HG03060 (cell line): ENCODE measurements around the gene BBS9.

Source experiments
- ATAC-seq: cut with Tn5 transposase; IDR thresholded peaks from one replicate; pipeline ENCODE4 v1.9.1; 2021; ENCODE audit warnings: low read depth, moderate number of reproducible peaks; ENCODE audit not compliant: unreplicated experiment

BBS9 gene

DNA sequence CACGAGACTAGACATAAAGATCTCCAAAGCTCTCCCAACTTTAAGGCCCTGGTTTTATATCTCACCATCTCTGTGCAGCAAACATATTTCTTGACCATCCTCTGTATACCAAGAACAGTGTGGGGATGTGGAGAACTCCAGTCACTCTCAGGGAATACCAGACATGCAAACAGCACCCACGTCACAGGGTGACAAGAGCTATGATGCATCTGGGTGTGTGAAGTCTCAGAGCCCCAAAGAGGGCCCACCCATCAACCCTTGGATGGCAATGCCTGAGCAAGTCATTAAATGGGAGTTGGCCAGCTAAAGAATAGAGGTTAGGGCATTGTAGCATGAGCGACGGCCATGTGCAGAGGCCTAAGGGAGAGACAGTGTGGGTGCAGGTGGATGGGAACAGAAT, 402.5 kb downstream of the BBS9 start:
- no peak for ATAC-seq

DNA sequence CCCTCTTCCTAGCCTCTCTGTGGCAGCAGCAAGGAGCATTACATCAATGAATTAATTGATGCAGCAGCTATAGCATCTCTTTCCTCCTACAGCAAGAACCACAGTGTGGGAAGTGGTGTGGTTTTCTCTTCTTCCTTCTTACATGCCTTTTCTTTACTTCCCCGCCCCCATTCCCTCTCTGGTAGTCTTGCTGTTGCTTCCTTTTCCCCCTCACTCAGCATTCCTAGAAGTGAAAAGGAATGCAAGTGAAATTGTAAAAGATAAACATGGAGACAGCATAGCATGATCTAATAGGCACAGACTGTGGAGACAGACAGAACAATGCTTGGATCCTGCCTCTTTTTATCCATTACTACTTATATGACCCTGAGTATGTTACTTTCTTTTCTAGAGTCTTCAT, 405.5 kb downstream of the BBS9 start:
- no peak for ATAC-seq

DNA sequence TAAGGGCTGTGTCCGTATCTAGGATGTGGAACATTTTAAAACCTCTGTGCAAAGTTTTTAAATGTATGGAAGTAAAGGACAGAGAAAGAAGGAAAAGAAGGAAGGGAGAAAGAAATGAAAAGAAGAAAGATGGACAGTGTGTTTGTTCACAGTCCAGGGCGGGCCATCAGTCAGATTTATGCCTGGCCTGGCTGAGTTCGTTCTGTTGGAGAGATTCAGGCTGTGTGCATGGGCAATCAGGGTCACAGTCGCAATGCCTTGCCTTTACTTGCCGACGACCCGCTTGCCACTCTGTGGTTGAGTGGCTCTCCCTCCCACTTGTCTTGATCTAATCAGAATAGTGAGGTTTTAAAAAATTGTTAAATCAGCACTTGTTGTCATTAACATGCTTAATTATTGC, 406.6 kb downstream of the BBS9 start:
- ATAC-seq, result no peak

DNA sequence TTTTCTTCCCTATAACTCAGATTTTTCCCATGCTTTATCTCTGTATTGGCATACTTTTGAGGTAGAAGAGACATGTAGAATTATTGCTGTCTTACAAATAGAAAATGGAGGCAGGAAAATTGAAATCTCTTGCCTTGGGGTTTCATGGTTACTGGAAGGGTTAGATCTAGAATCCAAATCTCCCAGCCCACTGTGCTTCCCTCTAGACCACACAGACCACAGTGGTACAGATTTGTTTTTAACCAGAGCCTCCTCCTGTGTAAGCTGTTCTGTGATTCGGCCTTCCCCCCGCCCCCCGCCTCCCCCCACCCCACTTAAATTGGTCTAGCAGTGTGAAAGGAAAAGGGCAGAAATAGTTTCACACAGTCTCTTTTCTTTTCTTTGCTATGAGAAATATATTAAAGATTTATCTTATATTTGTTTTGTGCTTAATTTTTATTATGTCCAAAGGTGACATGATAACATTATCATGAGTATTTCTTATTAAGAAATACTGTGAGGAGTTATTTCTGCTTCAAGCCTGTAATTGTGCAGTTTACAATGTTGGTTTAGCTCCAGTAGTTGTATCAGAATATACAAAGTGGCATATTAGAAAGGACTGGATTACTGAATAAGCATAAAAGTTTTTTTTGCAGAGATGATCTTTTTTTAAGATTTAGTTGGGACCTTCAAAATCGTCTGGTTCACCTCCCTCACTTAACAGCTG, 407.2 kb downstream of the BBS9 start:
- no peak for ATAC-seq

DNA sequence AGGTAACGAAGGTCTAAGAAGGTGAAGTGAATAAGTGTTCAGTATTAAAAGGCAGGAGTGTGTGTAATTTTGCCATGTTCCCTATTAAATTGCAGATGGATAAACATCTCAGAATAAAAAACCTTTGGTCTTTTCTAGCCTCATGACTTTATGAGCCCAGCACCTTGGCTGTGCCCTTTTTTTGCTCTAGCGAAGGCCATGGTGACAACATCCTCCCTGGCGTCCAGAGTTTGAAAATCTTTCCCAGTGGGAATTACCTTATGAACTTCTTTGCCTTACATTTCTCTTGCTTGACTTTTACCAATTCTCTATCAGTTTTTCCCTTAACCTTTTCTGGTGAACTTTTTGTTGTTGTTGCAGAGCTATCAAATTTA, 407.7 kb downstream of the BBS9 start:
- ATAC-seq, result no peak

DNA sequence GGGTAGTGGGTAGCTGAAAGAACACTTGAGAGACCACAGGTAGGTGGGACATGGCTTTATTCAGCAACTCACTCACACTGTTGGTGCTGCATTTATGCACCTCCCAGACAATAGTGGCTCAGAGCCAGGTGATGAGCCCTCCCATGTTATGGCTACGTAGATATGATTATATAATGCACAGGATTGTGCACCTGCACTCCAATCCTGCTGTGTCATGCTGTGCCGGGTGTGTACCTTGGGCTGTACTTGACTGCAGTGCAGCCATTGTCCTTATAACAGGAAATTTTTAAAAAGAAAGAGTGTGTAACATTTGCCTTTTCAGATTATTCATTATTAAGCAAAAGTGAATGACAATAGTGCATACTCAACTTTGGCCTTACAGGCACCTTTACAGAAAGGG, 409.8 kb downstream of the BBS9 start:
- ATAC-seq, result no peak

DNA sequence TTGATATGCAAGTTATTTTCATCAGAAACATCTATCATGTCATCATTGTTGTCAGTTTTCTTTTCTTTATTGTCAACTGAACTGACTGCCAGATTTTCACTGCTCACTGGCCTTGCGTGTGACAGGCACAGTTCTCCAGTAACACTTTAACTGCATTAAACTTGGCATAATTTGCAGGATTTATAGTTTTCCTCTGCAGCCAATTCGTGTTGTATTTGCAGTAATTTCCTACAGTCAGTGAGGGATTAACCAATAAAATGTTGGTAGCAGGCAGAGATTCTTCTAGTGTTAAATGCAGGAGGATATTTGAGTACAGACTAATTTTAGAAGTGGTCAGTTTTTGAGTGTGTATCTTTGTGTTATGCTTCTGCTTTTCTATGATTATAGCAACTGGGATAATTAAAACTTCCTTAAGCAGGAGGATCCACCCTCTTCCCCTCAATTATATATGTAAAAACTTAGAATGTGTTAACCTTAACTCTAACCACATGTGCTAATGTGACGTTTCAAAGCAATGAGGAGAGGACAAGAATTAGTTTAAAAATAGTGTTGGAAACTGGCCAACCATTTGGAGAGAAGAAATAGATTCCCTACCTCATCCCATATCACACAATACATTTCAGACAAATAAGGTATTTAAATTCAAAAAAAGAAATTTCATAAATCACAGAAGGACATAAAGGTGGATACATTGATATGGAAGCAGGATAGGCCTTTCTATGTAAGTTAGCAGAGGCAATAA, 410.5 kb downstream of the BBS9 start:
- ATAC-seq, result no peak

DNA sequence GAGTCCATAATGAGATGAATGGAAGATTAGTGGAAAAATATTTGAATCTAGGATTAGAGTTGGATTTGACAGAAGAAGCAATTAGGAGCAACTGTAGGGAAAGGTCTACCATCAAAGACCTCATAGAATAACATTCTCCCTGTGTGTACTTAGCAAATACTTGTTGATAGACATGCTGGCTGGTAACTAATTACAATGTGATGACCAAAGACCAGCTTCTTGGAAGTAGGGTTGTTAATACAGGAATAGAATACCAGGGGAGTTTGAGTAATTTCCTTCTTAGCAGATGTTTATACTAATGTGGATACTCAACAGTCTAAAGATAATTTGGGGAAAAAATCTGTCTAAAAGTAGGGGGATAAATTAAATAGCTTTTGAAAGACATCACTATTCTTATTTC, 418.5 kb downstream of the BBS9 start:
- ATAC-seq, result no peak

DNA sequence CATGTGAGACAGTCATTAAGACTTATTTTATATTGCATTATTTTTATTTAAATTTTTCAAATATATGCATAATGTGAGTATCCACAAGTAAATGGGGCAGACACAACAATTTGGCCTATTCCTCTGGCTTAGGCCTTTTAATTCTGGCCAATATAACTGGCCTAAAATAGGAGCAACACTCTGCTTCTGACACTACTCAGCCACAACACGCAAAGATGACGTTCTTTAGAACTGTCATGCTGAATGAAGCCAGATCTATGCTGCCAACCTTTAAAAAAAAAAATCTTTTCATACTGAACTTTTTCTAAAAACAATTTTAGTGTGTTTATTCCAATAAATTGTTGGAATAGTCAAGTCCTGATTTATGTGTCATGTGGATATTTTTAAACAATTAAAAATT, 421.0 kb downstream of the BBS9 start:
- no peak for ATAC-seq

DNA sequence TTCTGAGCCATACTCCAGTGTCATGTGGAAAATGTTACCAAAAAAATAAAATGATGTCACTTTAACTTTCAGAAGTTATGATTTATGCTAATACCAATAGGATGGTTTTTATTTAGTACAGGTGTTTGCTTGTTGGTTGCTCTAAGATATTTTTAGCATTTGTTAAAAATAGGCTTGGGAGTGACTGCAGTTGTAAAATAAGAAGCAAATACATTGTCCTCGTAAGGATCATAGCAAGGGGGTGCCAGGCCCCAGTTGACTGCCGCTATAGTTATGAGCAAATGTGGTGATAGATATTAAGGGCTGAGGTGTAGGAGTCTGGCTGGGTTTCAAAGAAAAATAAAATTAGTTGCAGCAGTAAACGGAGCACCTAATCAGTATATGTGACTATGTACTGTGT, 421.6 kb downstream of the BBS9 start:
- ATAC-seq, result no peak

DNA sequence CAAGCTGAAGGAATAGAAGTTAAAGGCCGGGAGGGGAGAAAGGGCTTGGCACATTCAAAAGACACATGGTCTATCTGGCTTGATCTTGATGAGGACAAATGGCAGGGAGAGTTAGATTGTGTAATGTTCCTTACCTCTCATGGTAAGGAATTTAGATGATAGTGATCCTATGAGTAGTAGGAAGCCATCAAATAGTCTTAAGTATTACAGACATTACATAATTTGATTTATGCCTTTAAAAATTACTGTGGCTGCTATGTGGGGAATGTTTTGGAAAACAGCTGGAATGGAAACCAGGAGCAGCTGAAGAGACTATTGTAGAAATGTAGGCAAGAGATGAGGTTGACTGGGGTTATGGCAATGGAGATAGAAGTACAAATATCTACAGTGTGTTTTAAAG, 424.7 kb downstream of the BBS9 start:
- no peak for ATAC-seq

DNA sequence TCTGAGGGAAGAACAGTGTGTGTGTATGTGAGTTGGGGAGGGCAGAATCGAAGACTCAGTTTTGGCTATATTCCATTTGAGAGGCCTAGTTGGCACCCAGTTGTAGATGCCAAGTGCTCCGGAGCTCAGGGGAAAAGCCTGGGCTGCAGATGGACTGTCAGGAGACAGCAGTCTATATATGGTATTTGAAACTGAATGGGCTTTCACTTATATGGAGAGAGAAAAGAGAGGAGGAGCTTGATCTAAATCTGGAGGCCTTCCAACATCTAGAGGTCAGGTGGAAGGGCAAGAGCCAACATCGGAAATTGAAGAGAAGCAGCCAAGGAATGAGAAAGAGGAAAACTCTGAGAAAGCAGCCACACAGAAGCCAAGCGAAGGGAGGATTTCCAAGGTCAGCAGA, 425.2 kb downstream of the BBS9 start:
- ATAC-seq, result no peak

DNA sequence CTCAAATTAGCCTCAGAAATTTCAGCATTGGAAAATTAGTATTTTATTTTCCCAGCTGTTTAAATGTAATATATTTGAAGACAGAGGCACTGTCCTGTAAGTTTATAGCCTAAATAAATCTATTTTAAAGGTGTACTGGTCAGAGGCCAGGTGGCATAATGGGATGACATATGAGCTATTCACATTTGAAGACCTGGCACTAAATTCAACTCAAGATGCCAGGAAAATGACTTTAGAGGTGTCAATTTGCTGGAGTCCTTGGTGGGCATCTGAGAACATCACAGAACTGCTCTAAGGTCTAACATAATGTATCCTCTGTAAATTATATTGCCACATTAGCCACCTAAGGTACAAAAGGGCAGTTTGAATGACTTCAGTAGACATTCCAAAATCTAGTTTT, 427.1 kb downstream of the BBS9 start:
- no peak for ATAC-seq

DNA sequence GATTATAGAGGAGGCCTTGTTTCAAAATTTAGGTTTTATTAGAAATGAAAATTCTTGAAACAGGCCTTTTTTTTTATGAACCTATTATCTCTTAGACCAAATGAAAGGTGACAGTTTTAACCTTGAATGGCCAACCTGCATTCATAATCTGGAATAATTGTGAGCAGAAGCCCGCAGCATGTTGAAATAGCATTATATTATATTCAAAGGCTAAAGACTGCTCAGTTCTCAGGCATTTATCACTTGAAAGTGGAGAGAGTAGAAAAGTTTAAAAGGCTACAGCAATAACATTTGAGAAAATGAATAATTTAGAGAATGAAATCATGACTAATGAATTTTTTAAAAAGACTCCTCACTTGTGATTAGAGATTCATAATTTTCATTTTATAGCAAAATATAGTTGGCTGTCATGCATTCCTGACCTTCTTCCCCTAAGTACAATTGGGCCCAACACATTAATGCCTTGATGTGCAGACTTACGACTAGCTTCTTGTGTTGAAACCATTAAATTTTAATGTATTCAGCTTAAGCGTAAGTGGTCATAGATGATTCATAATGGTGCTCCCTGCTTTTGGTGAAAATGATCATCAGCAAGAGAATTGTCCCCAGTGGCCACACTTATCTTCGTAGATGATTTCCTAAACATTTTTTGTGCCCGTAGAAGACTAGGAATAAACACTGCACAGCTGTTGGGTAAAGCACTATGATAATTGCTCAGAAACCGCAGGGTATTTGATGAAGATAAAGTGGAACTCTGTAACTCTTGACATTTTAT, 429.4 kb downstream of the BBS9 start:
- ATAC-seq, result no peak

DNA sequence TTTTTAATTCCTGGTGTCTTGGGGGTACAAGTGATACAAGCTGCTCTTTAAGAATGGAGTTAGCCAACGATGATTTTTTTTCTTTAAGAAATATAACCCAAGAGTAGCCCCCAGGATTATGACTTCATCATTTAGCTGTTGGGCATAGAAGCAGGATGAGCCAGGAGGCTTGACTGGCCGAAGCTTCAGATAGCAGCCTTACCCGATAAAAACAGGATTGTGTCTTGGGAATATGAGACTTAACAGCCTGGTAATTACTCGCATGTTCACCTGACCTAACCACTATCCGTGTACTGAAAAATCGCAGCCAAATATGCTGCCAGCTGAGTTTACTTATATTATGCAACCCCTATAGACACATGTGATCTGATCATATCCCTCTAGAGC, 430.0 kb downstream of the BBS9 start:
- no peak for ATAC-seq

DNA sequence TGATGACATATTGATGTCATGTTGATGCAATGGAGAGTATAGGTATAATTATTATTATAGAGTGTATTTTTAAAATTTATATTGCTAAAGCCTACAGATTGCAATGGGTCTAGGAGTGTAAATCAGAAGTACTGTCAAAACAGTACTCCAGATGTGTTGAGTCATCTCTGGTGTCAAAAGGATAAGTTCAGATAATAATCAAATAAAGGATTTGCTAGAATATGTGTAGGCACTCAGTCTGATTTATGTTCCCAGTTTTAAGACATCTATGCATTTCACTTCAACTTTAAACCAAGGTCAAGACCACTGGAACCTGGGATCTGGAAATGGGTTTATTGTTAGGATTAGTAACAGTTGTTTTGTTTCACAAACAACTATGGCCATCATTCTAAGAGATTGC, 433.6 kb downstream of the BBS9 start:
- ATAC-seq, result no peak

DNA sequence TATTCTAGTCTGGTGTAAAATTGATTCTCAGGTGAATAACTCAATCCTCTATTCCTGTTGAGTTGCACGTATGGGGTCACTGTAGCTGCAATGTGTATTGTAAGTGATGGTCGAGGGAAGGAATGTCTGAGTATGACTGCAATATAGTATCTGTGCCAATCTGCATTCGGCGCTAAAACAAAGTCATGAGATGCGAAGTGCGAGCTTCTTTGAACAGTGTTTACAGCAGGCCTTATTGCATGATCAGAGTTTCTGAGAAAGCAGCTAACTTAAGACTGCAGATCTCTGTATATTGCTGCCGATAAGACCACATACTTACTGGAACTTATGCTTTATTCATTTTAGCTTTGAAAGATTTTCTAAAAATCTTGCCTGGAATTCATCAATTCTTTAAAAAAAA, 434.3 kb downstream of the BBS9 start:
- no peak for ATAC-seq

DNA sequence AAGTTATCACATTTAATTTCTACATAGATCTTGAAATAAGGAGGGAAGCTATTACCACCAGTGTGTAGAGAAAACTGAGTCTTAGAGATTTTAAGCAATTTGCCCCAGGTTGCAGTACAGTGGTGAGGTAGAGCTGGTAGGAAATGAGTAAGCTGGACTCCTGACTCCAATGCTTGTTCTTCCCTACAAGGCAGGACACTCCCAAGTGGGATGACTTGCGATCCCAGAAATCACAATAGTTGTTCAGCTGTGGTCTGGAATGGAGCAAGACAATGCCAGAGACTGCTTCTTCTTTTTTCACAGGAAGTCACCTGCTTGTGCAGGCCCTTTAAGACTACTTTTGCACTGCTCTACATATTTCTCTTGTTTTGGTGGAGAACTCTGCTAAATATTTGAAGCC, 448.8 kb downstream of the BBS9 start:
- ATAC-seq, result no peak

DNA sequence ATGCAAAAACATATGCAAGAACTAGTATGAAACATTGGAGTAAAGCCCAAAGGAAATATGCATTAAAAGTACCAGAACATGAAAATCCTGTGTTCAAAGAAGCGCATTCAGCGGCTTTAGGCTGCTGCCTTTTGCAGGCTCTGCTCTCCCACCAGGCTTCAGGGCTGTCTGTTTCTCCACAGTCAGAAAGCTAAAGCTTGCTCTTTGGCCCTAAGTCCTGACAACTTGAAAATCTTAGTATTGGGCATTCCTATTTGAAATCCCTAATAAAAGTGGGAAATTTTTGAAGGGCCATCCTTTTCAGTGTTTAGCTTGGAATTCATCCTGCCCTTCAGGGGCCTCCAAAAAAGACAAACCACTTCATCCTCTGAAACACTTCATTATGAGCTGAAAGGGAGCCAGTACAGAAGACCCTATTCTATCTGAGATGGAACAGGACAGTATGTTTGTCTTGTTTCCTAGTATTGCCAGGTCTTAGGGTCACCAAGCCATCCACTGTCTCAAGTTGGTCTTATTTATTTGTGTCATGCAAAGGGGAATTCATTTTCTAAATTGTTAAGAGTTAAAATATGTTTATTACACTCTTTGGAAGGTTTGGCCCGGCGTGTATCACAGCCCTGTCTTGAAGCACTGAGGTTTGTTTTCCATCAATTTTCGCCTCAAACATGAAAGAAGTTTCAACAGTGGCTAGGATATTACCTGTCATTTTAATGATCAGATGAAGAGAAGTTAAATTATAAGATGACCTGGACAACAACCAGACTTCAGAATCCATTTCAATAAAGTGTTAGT, 449.7 kb downstream of the BBS9 start:
- no peak for ATAC-seq

DNA sequence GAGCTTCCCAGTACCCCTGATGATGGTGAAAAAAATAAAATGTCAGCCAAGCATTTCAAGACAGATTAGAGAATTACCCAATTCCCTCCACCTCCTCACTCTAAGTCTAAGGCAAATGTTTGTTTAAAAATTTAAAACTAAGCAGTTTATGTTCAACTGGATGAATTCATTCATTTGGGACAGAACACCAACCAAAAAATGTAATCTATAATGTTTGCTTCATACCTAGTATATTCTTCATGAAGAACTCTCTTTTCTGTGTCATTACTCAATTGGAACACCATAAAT, 450.3 kb downstream of the BBS9 start:
- ATAC-seq, result no peak

DNA sequence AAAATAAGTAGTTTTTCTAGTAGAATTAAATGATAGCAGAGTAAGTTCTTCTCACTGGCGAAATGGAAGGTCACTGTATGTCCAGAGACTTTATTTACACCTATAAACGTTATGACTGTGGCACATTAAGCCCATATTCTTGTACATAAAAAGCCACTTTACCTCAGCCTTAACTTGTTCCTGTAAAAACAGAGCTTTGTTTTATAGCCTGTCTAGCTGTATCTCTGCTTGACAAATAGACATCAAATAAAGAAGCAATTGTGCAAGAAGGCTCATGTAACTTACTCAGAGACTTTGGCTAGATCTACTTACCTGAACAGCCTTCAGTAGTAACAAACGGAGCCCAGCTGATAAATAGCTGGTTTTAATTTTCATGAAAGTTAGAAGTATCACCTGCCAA, 451.9 kb downstream of the BBS9 start:
- ATAC-seq, result no peak
